Trophoblast cell (in vitro differentiated cells and primary cell): ENCODE data around the gene POGLUT3. TPM values are rescaled to one million over a fixed set of nuclear protein-coding genes. Genes with fewer than 3 reads are reported as not detected.
A peak's percentile ranks its signal among the peaks of the same experiment; 100 is the strongest.

Source experiments
- DNase-seq, 2 donors: peaks; one replicate each; pipeline ENCODE4 v3.0.0-alpha.2; 2016
- H2AFZ ChIP-seq: 2 replicates; pipeline ENCODE4 v1.6.1; 2013; ENCODE audit warnings: low read length, moderate library complexity, mild to moderate bottlenecking; ENCODE audit not compliant: insufficient read depth, poor library complexity
- H2AK5ac ChIP-seq: 2 replicates; pipeline ENCODE4 v1.6.1; 2013; ENCODE audit warnings: mild to moderate bottlenecking, low read length
- H2BK120ac ChIP-seq: 2 replicates; pipeline ENCODE4 v1.6.1; 2013; ENCODE audit warnings: low read length, mild to moderate bottlenecking, moderate library complexity; ENCODE audit not compliant: insufficient read depth, poor library complexity
- H2BK12ac ChIP-seq: 2 replicates; pipeline ENCODE4 v1.6.1; 2013; ENCODE audit warnings: mild to moderate bottlenecking, low read length, moderate library complexity
- H2BK5ac ChIP-seq: 2 replicates; pipeline ENCODE4 v1.6.1; 2013; ENCODE audit warnings: low read length, low read depth, moderate library complexity, mild to moderate bottlenecking; ENCODE audit not compliant: poor library complexity
- H3K14ac ChIP-seq: 2 replicates; pipeline ENCODE4 v1.6.1; 2013; ENCODE audit warnings: mild to moderate bottlenecking, low read length
- H3K18ac ChIP-seq: 2 replicates; pipeline ENCODE4 v1.6.1; 2013; ENCODE audit warnings: mild to moderate bottlenecking, low read length
- H3K23ac ChIP-seq: 2 replicates; pipeline ENCODE4 v1.6.1; 2013; ENCODE audit warnings: low read length
- H3K27ac ChIP-seq: 2 replicates; pipeline ENCODE4 v1.5.1; 2013; ENCODE audit warnings: low read depth, mild to moderate bottlenecking, inconsistent platforms, low read length, moderate library complexity
- H3K27me3 ChIP-seq: 2 replicates; pipeline ENCODE4 v1.6.1; 2013; ENCODE audit warnings: inconsistent platforms, mild to moderate bottlenecking, low read length, moderate library complexity; ENCODE audit not compliant: insufficient read depth
- H3K36me3 ChIP-seq, 2 experiments: 1 replicate in 1 of 2; 2 replicates in 1 of 2; pipeline ENCODE4 v1.6.1; 2013; ENCODE audit warnings: low read length in 2 of 2, mild to moderate bottlenecking in 2 of 2, moderate library complexity in 1 of 2; ENCODE audit not compliant: insufficient read depth in 2 of 2, control insufficient read depth in 1 of 2
- H3K4ac ChIP-seq: 2 replicates; pipeline ENCODE4 v1.6.1; 2013; ENCODE audit warnings: low read depth, mild to moderate bottlenecking, low read length, moderate library complexity
- H3K4me1 ChIP-seq, 2 experiments: 1 replicate in 1 of 2; 2 replicates in 1 of 2; pipeline ENCODE4 v1.6.1; 2013; ENCODE audit warnings: low read length in 2 of 2, mild to moderate bottlenecking in 2 of 2, moderate library complexity in 1 of 2; ENCODE audit not compliant: insufficient read depth in 2 of 2, control insufficient read depth in 1 of 2
- H3K4me2 ChIP-seq: 2 replicates; pipeline ENCODE4 v1.6.1; 2013; ENCODE audit warnings: inconsistent platforms, mild to moderate bottlenecking, low read length, moderate library complexity
- H3K4me3 ChIP-seq: 2 replicates; pipeline ENCODE4 v1.5.1; 2013; ENCODE audit warnings: mild to moderate bottlenecking, low read depth, low read length, inconsistent platforms
- H3K79me1 ChIP-seq: one replicate; pipeline ENCODE4 v1.6.1; 2013; ENCODE audit warnings: low read length
- H3K79me2 ChIP-seq: 2 replicates; pipeline ENCODE4 v1.6.1; 2013; ENCODE audit warnings: low read length, mild to moderate bottlenecking; ENCODE audit not compliant: control insufficient read depth, insufficient read depth, poor library complexity
- H3K9ac ChIP-seq: 2 replicates; pipeline ENCODE4 v1.6.1; 2013; ENCODE audit warnings: mild to moderate bottlenecking, low read length
- H3K9me3 ChIP-seq: 2 replicates; pipeline ENCODE4 v1.6.1; 2013; ENCODE audit warnings: low read depth, mild to moderate bottlenecking, control low read depth, inconsistent platforms, low read length; ENCODE audit not compliant: insufficient read depth
- H4K12ac ChIP-seq: 2 replicates; pipeline ENCODE4 v1.6.1; 2013; ENCODE audit warnings: low read depth, mild to moderate bottlenecking, low read length, moderate library complexity
- H4K8ac ChIP-seq: 2 replicates; pipeline ENCODE4 v1.6.1; 2013; ENCODE audit warnings: low read depth, mild to moderate bottlenecking, low read length, moderate library complexity
- H4K91ac ChIP-seq: one replicate; pipeline ENCODE4 v1.6.1; 2013; ENCODE audit warnings: low read depth, mild to moderate bottlenecking, low read length, moderate library complexity
- WGBS: extraction: QIAGEN DNeasy Blood & Tissue Kit; methylation state at CpG from one replicate; pipeline ENCODE4 v1.1.7; 2013; ENCODE audit warnings: missing lambda C conversion rate; ENCODE audit not compliant: insufficient read length, insufficient coverage; ENCODE audit errors: extremely low coverage; 5-methylcytosine and 5-hydroxymethylcytosine counted together
- polyA plus RNA-seq: library from polyadenylated mRNA; stranded (reverse); fragments of 200-250 nt; gene quantifications from 2 replicates; pipeline ENCODE4 v1.2.3, GENCODE V29; 2013

POGLUT3 gene
- 43.8 and 45.3 TPM in 2 replicates for polyA plus RNA-seq

- Histone ChIP-seq H4K12ac (peak within 1 kb of the TSS; percentile 55), H3K4me3 (peak within 1 kb of the TSS; percentile 77), H2AK5ac (peak within 1 kb of the TSS; percentile 51), H3K79me2 (peaks cover 7% of the 10 kb centered on the region), H3K4me1 (peaks cover 6 to 27% of the 10 kb centered on the region in 2 experiments), H3K27me3 (no peaks in the 10 kb centered on the region), H3K27ac (peak within 1 kb of the TSS; percentile 100), H3K18ac (peak within 1 kb of the TSS; percentile 79), H3K4ac (peak within 1 kb of the TSS; percentile 35), H4K8ac (peak within 1 kb of the TSS; percentile 87), H3K36me3 (no peaks in the 10 kb centered on the region), H3K14ac (peak within 1 kb of the TSS; percentile 85), H3K9me3 (no peaks in the 10 kb centered on the region), H3K4me2 (peak within 1 kb of the TSS; percentile 95), H2AFZ (peak within 1 kb of the TSS; percentile 65), H4K91ac (peak within 1 kb of the TSS; percentile 97), H3K79me1 (peaks cover 24% of the 10 kb centered on the region), H2BK120ac (peak within 1 kb of the TSS; percentile 88), H2BK5ac (peak within 1 kb of the TSS; percentile 91), H3K9ac (peak within 1 kb of the TSS; percentile 85), H3K23ac (no peak within 1 kb of the TSS), H2BK12ac (peak within 1 kb of the TSS; percentile 61)
- no CpG with 5 or more reads among the region's 84 CpGs for WGBS
- peak; percentile 65 to 71 for DNase-seq
These were observed at the start of gene POGLUT3 for GRCh38 chr11:108498046-108498815. Gene POGLUT3 (minus strand): TSS chr11:108498384. CDS start chr11:108498366, 18 bp downstream.

- Histone ChIP-seq H4K8ac (no peak overlapping the region), H2BK5ac (no peak overlapping the region), H3K9me3 (no peaks in the 10 kb centered on the region), H3K27me3 (no peaks in the 10 kb centered on the region), H3K14ac (no peak overlapping the region), H4K91ac (no peak overlapping the region), H4K12ac (no peak overlapping the region), H2BK120ac (no peak overlapping the region), H3K23ac (no peak overlapping the region), H2AK5ac (no peak overlapping the region), H3K4me1 (peaks cover 6 to 11% of the 10 kb centered on the region in 2 experiments), H3K79me2 (no peaks in the 10 kb centered on the region), H3K36me3 (peaks cover 0 to 2% of the 10 kb centered on the region in 2 experiments), H3K4ac (no peak overlapping the region), H3K27ac (no peak overlapping the region), H3K4me3 (no peak overlapping the region), H3K4me2 (no peak overlapping the region), H2BK12ac (no peak overlapping the region), H3K9ac (no peak overlapping the region), H2AFZ (no peak overlapping the region), H3K18ac (no peak overlapping the region), H3K79me1 (peaks cover 5% of the 10 kb centered on the region)
- no CpG with 5 or more reads among the region's 5 CpGs for WGBS
- DNase-seq, result no peak
These were observed 47.8 kb upstream of the POGLUT3 start for GRCh38 chr11:108545909-108546501.

GRCh38 chr11:108543316-108543964 is 45.3 kb upstream of the POGLUT3 start:
- H3K36me3 ChIP-seq, result peaks cover 0 to 1% of the 10 kb centered on the region in 2 experiments
- H3K4me2 ChIP-seq, result no peak overlapping the region
- no peak overlapping the region for H3K14ac ChIP-seq
- no peak overlapping the region for H3K9ac ChIP-seq
- H3K9me3 ChIP-seq, result no peaks in the 10 kb centered on the region
- no peak overlapping the region for H4K91ac ChIP-seq
- H3K18ac ChIP-seq, result no peak overlapping the region
- H3K79me2 ChIP-seq, result no peaks in the 10 kb centered on the region
- H3K23ac ChIP-seq, result no peak overlapping the region
- no peak overlapping the region for H2BK12ac ChIP-seq
- no peak overlapping the region for H2BK120ac ChIP-seq
- no peak overlapping the region for H4K8ac ChIP-seq
- H2AK5ac ChIP-seq, result no peak overlapping the region
- WGBS, result no CpG with 5 or more reads among the region's 5 CpGs
- no peak overlapping the region for H2AFZ ChIP-seq
- H3K4ac ChIP-seq, result no peak overlapping the region
- no peak overlapping the region for H2BK5ac ChIP-seq
- peaks cover 0 to 7% of the 10 kb centered on the region in 2 experiments for H3K4me1 ChIP-seq
- no peak overlapping the region for H3K27ac ChIP-seq
- H3K4me3 ChIP-seq, result no peak overlapping the region
- H3K79me1 ChIP-seq, result no peaks in the 10 kb centered on the region
- DNase-seq, result no peak
- H4K12ac ChIP-seq, result no peak overlapping the region
- no peaks in the 10 kb centered on the region for H3K27me3 ChIP-seq

DNA sequence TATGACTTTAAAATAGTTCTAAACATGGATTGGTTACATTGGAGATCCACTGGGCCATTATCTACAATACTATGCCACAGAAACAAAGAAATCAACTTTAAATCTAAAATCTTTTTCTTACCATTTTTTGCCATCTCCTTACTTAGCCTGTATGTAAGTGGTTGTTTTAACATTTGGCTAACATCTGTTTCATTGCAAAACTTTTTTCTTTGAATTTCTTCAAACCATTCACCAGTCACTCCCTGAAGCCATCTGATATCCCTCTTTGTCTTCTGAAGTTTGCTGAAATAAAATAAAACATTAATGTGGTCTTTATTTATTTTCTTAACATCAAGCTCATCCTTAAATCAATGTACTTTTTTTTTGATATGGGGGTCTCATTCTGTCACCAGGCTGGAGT is 43.3 kb upstream of the POGLUT3 start:
- Histone ChIP-seq H3K27me3 (no peaks in the 10 kb centered on the region), H3K4me2 (no peak overlapping the region), H2BK120ac (no peak overlapping the region), H3K9ac (no peak overlapping the region), H3K79me1 (no peaks in the 10 kb centered on the region), H2BK5ac (no peak overlapping the region), H3K27ac (no peak overlapping the region), H3K4me1 (peaks cover 2 to 12% of the 10 kb centered on the region in 2 experiments), H3K4me3 (no peak overlapping the region), H3K4ac (no peak overlapping the region), H3K36me3 (peaks cover 0 to 3% of the 10 kb centered on the region in 2 experiments), H3K18ac (no peak overlapping the region), H2BK12ac (no peak overlapping the region), H3K79me2 (no peaks in the 10 kb centered on the region), H2AK5ac (no peak overlapping the region), H2AFZ (no peak overlapping the region), H4K91ac (no peak overlapping the region), H4K8ac (no peak overlapping the region), H3K9me3 (no peaks in the 10 kb centered on the region), H4K12ac (no peak overlapping the region), H3K14ac (no peak overlapping the region), H3K23ac (no peak overlapping the region)
- DNase-seq, result no peak
